SK-N-MC (cell line): ENCODE measurements around the gene PPM1M.

Source experiments
- EZH2 ChIP-seq: fragments of 200-600 bp; sonication (generic); IDR thresholded peaks from one replicate; pipeline ENCODE4 v1.6.1; 2017; ENCODE audit warnings: antibody characterized with exemption
- FOXP2 ChIP-seq: optimal IDR thresholded peaks from 2 replicates; pipeline ENCODE3; 2011; ENCODE audit warnings: mild to moderate bottlenecking, moderate library complexity; ENCODE audit not compliant: insufficient read depth; ENCODE audit errors: extremely low read length, control extremely low read depth
- POLR2AphosphoS5 ChIP-seq: IDR thresholded peaks from 2 replicates; pipeline ENCODE4 v1.6.1; 2012; ENCODE audit warnings: mild to moderate bottlenecking, low read depth, low read length, borderline replicate concordance

GRCh38 chr3:52231502-52232278, 13.9 kb upstream of the PPM1M start:
- no peak for TF ChIP-seq EZH2
- no peak for TF ChIP-seq POLR2AphosphoS5
- no peak for TF ChIP-seq FOXP2
